KMS-11 (cell line): Measurements from ENCODE around the gene CWC22.

Source experiments
- H2AFZ ChIP-seq: fragments of 200-600 bp; sonication (generic); 2 replicates; pipeline ENCODE4 v1.6.1; 2016; ENCODE audit warnings: antibody characterized with exemption, mixed run types, low read depth
- H3K27ac ChIP-seq: fragments of 200-600 bp; sonication (generic); 2 replicates; pipeline ENCODE4 v1.6.1; 2016; ENCODE audit warnings: mild to moderate bottlenecking, mixed run types
- H3K27me3 ChIP-seq: fragments of 200-600 bp; sonication (generic); 2 replicates; pipeline ENCODE4 v1.6.1; 2017; ENCODE audit warnings: mild to moderate bottlenecking, low read depth, mixed run types, moderate library complexity; ENCODE audit not compliant: insufficient read depth
- H3K36me3 ChIP-seq: fragments of 200-600 bp; sonication (generic); 2 replicates; pipeline ENCODE4 v1.6.1; 2017; ENCODE audit warnings: mild to moderate bottlenecking, mixed run types; ENCODE audit not compliant: insufficient read depth
- H3K4me1 ChIP-seq: fragments of 200-600 bp; sonication (generic); 2 replicates; pipeline ENCODE4 v1.6.1; 2016; ENCODE audit warnings: mild to moderate bottlenecking, low read depth, mixed run types; ENCODE audit not compliant: poor library complexity, severe bottlenecking
- H3K4me2 ChIP-seq: fragments of 200-600 bp; sonication (generic); 2 replicates; pipeline ENCODE4 v1.7.0; 2016; ENCODE audit warnings: mild to moderate bottlenecking, mixed run types
- H3K4me3 ChIP-seq: fragments of 200-600 bp; sonication (generic); IDR thresholded peaks from 2 replicates; pipeline ENCODE4 v1.6.1; 2017; ENCODE audit warnings: low read depth, low read length, mixed read lengths; ENCODE audit not compliant: insufficient read depth
- H3K79me2 ChIP-seq: fragments of 200-600 bp; sonication (generic); 2 replicates; pipeline ENCODE4 v1.6.1; 2016; ENCODE audit warnings: low read depth, mixed run types; ENCODE audit not compliant: insufficient read depth
- H3K9ac ChIP-seq: fragments of 200-600 bp; sonication (generic); 2 replicates; pipeline ENCODE4 v1.6.1; 2016; ENCODE audit warnings: mild to moderate bottlenecking, mixed run types
- H4K20me1 ChIP-seq: fragments of 200-600 bp; sonication (generic); 2 replicates; pipeline ENCODE4 v1.6.1; 2016; ENCODE audit warnings: mild to moderate bottlenecking, mixed run types; ENCODE audit not compliant: insufficient read depth
- TF ChIP-seq, protein P1 (sequence below): fragments of 200-600 bp; sonication (generic); conservative IDR thresholded peaks from 2 replicates; pipeline ENCODE4 v1.6.1; 2017; ENCODE audit warnings: low read depth, mild to moderate bottlenecking, antibody characterized with exemption, low read length, moderate library complexity, mixed read lengths

CWC22 gene

GRCh38 chr2:179995741-179996515 lies 11.2 kb downstream of the CWC22 start:
- Histone ChIP-seq H3K9ac (no peak overlapping the region), H3K79me2 (peaks cover 37% of the 10 kb centered on the region; the same call in 1 of the 2 replicates), H3K4me3 (no peak overlapping the region), H3K4me1 (peaks cover 17% of the 10 kb centered on the region), H3K36me3 (no peaks in the 10 kb centered on the region), H4K20me1 (no peaks in the 10 kb centered on the region; the same call in 1 of the 2 replicates), H2AFZ (no peak overlapping the region), H3K4me2 (no peak overlapping the region), H3K27me3 (no peaks in the 10 kb centered on the region), H3K27ac (no peak overlapping the region)
- TF ChIP-seq, protein P1, sequence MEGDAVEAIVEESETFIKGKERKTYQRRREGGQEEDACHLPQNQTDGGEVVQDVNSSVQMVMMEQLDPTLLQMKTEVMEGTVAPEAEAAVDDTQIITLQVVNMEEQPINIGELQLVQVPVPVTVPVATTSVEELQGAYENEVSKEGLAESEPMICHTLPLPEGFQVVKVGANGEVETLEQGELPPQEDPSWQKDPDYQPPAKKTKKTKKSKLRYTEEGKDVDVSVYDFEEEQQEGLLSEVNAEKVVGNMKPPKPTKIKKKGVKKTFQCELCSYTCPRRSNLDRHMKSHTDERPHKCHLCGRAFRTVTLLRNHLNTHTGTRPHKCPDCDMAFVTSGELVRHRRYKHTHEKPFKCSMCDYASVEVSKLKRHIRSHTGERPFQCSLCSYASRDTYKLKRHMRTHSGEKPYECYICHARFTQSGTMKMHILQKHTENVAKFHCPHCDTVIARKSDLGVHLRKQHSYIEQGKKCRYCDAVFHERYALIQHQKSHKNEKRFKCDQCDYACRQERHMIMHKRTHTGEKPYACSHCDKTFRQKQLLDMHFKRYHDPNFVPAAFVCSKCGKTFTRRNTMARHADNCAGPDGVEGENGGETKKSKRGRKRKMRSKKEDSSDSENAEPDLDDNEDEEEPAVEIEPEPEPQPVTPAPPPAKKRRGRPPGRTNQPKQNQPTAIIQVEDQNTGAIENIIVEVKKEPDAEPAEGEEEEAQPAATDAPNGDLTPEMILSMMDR = no peak

GRCh38 chr2:179991344-179991743 lies 15.8 kb downstream of the CWC22 start:
- Histone ChIP-seq H3K9ac (no peak overlapping the region), H3K4me1 (peaks cover 18% of the 10 kb centered on the region), H3K4me2 (no peak overlapping the region), H4K20me1 (no peaks in the 10 kb centered on the region), H3K4me3 (no peak overlapping the region), H2AFZ (no peak overlapping the region), H3K27me3 (no peaks in the 10 kb centered on the region), H3K79me2 (peaks cover 12% of the 10 kb centered on the region; the same call in 1 of the 2 replicates), H3K27ac (no peak overlapping the region), H3K36me3 (no peaks in the 10 kb centered on the region)
- TF ChIP-seq, protein P1 = no peak

DNA sequence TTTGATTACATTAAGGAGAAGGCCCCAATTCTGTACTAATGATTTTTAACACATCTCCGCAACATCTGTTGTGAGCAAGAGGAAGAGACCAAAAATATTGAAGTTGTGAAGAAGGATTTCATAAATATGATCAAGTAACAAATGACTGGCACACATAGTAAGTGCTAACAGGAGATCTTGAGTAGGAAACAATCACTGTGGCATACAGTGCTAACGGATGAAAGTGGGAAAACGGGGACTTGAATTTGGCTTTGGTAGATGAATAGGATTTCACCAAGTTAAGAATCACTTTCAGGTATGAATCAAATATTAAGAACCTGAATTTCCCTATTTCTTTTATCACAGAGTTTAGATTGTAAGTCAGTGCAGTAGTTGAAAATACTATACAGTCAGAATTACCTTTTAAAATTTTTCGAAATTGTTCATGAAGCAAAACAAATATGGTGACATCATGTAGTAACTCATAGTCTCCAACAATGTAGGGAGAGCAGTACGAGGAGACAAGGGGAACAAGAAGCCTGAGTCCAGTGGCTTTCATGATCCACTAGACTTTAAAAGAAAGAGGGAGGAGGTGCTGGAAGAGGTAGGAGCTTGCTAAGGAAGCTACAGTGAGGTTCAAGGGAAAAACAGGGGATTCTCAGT lies 16.3 kb downstream of the CWC22 start:
- Histone ChIP-seq H4K20me1 (no peaks in the 10 kb centered on the region), H3K79me2 (peaks cover 9% of the 10 kb centered on the region; the same call in 1 of the 2 replicates)

GRCh38 chr2:179987916-179988315 lies 19.2 kb downstream of the CWC22 start:
- no peak overlapping the region for H3K4me2 ChIP-seq
- H3K27ac ChIP-seq = no peak overlapping the region
- no peak overlapping the region for H3K4me3 ChIP-seq
- TF ChIP-seq, protein P1 = no peak
- H2AFZ ChIP-seq = no peak overlapping the region
- no peak overlapping the region for H3K9ac ChIP-seq
- H3K79me2 ChIP-seq = no peaks in the 10 kb centered on the region
- H3K4me1 ChIP-seq = peaks cover 28% of the 10 kb centered on the region
- H4K20me1 ChIP-seq = no peaks in the 10 kb centered on the region
- H3K36me3 ChIP-seq = no peaks in the 10 kb centered on the region; the same call in 1 of the 2 replicates
- H3K27me3 ChIP-seq = no peaks in the 10 kb centered on the region

More for the DNA sequence above, 16.3 kb downstream of the CWC22 start:
- Histone ChIP-seq H2AFZ (no peak overlapping the region), H3K27ac (no peak overlapping the region), H3K4me1 (peaks cover 18% of the 10 kb centered on the region), H3K9ac (no peak overlapping the region), H3K36me3 (no peaks in the 10 kb centered on the region), H3K4me3 (no peak overlapping the region), H3K27me3 (no peaks in the 10 kb centered on the region), H3K4me2 (no peak overlapping the region)
- TF ChIP-seq, protein P1 = no peak
